CMK (cell line): Measurements from ENCODE around the gene FUT4.
"Not testable (repeated sequence)": the region's sequence is repeated elsewhere in the genome, so short reads cannot be mapped to it uniquely, and the experiment has no call there.

Experiments used
- DNase-seq: peaks from one replicate; pipeline ENCODE4 v3.0.0-alpha.2; 2010; ENCODE audit warnings: low read depth

The FUT4 gene, protein sequence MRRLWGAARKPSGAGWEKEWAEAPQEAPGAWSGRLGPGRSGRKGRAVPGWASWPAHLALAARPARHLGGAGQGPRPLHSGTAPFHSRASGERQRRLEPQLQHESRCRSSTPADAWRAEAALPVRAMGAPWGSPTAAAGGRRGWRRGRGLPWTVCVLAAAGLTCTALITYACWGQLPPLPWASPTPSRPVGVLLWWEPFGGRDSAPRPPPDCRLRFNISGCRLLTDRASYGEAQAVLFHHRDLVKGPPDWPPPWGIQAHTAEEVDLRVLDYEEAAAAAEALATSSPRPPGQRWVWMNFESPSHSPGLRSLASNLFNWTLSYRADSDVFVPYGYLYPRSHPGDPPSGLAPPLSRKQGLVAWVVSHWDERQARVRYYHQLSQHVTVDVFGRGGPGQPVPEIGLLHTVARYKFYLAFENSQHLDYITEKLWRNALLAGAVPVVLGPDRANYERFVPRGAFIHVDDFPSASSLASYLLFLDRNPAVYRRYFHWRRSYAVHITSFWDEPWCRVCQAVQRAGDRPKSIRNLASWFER

DNA sequence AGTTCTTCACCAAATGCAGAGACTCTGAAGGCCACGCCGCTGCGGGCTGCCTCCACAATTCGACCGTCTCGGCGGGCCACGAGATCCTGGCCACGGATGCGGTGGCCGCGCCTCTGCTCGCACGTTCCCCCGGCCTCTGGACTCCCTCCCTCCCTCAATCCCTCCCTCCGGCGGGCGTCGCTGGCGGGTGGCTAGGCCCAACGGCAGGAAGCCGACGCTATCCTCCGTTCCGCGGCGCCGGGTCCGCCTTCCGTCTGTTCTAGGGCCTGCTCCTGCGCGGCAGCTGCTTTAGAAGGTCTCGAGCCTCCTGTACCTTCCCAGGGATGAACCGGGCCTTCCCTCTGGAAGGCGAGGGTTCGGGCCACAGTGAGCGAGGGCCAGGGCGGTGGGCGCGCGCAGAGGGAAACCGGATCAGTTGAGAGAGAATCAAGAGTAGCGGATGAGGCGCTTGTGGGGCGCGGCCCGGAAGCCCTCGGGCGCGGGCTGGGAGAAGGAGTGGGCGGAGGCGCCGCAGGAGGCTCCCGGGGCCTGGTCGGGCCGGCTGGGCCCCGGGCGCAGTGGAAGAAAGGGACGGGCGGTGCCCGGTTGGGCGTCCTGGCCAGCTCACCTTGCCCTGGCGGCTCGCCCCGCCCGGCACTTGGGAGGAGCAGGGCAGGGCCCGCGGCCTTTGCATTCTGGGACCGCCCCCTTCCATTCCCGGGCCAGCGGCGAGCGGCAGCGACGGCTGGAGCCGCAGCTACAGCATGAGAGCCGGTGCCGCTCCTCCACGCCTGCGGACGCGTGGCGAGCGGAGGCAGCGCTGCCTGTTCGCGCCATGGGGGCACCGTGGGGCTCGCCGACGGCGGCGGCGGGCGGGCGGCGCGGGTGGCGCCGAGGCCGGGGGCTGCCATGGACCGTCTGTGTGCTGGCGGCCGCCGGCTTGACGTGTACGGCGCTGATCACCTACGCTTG lies at the start of gene FUT4:
Gene FUT4 (plus strand): TSS at position 227 of the 951 bp plus-strand sequence. CDS start 213 bp downstream, at position 440.
- DNase-seq, result peak; percentile 68

DNA sequence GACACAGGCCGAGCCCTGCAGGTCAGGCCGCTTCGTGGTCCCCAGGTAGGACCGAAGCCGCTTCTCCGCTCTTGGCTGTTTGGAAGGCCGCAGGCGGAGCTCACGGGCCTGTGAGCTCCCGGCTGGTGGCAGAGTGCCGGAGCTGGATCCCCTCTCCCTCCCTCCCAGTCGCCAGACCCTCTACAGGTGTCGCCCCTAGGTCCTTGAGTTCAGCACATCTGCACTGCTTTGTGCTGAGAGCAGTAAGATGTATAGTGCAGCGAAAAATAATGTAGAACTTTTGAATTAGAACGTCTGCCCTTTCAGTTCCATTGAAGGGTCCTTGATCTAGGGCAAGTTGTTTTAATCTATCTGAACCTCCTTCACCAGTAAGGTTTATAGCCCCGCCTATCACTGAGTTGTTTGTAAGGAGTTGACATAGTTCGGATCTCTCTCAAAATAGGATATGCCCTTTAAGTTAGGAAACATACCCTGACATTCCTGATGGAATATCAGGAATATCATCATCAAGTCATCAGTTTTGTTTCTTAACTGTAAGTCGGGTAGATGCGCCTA lies 49.5 kb upstream of the FUT4 start:
- no peak for DNase-seq

DNA sequence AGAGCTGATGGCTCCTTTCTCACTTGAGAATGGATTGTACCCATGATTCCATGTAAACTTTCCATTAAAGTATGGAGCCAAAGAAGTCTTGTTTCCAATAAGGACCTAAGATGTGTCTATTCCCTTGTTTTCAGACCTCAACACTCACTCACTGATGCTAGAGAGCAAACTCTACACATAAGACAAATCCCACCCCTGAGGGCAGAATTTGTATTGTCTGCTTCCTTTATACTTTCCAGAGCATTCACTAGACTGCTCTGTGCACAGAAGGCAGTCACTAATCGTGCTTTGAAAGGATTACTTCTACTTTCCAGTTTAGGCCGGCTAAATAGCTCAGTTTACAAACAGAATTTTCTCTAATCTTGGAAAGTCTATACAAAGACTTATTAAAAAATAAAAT lies 43.5 kb upstream of the FUT4 start:
- no peak for DNase-seq

DNA sequence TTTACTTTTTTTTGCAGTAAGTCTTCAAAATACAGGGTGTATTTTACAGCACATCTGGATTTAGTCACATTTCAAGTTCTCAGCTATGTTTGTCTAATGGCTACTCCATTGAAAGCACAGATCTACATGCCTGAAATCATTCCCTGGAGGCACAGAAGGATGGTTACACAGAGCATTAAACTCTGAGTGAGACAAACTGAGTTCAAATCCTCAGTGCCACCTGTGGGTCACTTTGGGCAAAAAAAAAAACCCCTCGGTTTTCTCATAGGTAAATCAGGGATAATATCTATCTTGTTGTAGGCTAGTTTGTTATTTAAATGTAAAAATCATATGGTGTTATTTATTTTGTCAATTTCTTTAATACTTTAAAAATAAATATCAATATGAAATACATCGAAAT lies 42.2 kb upstream of the FUT4 start:
- DNase-seq, result no peak

DNA sequence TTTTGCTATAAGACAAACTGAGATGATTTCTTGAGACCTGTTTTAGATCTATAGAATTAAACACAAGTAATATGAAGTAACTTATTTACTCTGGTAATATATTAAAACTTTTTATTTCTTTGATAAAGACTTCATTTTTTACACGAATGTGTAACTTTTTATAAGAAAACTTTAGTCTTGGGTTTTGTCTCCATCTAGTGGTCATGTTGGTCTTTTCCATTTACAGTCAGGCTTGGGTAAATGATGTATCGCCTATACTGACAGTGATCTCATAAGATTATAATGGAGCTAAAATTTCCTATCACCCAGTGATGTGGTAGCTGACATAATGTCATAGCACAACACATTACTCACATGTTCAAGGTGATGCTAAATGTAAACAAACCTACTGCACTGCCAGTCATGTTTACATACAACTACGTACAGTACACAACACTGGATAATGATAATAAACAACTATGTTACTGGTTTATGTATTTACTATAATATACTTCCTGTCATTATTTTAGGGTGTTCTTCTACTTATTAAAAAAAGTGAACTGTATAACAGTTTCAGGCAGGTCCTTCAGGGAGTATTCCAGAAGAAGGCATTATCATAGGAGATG lies 38.9 kb upstream of the FUT4 start:
- DNase-seq, result no peak

DNA sequence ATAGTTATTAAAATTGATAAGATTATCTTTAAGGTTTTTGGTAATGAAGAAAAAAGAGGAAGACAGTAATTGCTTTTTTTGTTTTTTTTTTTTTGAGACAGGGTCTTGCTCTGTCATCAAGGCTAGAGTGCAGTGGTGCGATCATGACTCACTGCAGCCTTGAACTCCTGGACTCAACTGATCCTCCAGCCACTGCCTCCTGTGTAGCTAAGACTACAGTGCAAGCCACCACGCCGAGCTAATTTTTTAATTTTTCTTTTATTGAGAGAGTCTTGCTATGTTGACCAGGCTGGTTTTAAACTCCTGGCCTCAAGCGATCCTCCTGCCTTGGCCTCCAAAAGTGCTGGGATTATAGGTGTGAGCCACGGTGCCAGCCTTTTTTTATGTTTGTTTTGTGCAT lies 37.2 kb upstream of the FUT4 start:
- DNase-seq, result not testable (repeated sequence)

DNA sequence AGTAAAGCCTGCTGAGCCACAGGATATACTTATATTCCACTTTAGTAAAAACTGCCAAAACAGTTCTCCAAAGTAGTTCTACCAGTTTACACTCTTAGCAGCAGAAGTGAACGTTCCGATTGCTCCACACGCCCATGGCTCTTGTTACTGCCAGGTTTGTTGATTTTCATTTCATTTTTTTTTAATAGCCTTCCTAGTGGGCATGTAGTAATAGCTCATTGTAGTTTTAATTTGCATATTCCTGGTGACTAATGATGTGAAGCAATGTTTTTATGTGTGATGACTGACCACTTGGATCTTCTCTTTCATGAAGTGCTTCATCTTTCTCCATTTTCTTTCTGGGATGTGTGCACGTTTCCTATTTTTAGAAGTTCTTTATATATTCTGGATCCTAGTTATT lies 36.2 kb upstream of the FUT4 start:
- no peak for DNase-seq

DNA sequence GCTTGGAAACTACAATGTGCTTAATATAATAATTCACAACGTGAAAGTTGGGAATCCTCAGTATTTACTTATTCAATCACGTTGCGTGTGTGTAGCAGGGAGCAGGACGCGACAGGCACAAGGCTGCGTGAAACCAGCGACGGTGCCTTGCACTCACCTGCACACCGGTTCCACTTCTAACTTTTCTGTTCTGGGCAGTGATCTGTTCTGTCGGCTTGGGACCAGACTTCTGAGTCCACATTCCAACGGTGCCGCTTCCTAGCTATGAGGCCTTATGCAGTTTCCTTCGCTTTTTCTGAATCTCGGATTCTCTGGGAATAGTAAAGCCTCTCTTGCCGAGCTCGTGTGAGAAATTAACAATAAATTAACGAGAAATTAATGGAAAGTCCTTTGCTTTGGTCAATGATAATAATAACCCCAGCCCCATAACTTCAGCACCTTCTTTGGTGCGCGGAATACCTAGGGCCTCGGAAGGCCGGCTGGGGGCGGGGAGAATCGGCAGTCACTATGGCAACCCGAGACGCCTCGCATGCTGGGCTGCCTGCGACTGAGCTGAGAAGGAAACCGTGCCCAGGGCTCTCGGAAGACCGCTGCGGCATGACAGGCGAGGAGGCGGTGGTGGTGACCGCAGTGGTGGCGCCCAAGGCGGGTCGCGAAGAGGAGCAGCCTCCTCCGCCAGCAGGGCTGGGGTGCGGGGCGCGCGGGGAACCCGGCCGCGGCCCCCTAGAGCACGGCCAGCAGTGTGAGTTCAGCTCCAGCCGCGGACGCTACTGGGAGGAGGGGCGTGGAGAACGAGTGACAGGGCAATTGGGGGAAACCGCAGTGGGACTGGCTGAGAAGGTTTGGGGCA lies 31.6 kb upstream of the FUT4 start, which contains the start of gene C11orf97:
Gene C11orf97 (plus strand): TSS at position 530 of the 850 bp plus-strand sequence. CDS start 68 bp downstream, at position 598.
- no peak for DNase-seq

DNA sequence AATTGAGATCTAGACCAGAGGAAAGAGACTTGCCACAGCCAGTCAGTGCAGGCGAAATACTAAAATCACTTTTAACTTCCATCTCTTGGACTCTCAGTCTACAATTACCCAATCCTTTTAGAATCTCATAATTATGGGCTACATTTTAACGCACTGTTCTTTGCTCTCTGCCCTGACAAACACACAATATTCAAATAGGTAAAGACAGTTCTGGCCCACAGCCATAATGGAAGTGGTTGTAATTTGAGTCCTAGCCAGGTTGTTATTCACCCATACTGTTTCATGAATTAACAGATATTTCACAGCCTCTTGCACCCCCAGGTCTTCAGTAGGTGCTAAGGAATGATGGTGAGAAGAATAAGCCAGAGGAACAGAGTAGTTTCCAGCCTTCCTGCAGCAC lies 30.6 kb upstream of the FUT4 start:
- DNase-seq, result no peak

DNA sequence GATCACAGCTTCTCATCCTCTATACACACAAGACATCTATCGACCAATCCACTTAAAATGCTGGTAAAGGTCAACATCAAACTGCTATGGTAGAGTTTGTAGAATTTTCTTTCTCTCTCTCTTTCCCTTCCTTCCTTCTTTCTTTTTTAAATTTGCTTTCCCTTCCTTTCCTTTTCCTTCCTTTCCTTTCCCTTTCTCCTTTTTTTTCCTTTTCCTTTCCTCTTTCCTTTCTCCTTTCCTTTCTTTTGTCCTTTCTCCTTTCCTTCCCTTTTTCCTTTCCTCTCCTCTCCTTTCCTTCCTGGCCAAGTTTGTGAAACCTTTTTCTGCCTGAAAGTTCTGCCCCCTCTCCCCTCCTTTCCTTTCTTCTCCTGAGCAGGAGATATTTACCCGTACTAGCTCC lies 28.3 kb upstream of the FUT4 start:
- DNase-seq, result no peak

DNA sequence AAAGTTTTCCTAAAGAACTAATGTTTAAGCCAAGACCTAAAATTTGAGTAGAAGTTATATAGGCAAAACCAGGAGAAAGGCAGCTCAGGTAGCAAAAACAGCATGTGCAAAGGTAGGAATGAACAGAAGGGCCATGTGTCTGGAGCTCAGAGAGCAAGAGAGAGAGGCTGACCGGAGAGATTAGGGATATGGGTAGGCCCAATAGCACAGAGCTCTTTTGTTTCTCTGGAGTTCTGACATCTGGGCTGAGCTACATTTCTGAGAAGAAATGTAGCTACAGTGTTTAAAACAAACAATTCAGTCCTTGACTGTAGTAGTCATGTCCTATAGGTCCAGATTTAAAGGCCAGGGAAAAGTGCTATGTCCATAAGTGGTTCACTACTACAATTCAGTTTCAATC lies 27.0 kb upstream of the FUT4 start:
- DNase-seq, result no peak

DNA sequence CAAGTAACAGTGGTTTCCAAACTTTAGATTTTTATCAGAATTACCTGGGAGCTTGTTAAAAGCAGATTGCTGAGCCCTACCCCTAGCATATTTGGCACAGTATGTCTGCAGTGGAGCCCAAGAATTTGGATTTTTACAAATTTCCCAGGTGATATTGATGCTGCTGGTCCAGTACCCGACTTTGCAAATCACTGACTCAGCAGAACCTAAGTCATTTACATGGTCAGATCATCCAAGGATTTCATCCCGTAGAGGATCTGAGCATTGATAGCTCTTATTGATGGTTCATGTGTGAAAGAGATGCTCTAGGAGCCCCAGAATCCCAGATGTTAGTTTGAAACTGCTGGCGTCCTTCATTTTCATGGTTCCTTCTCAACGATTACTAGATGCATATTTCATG lies 25.4 kb upstream of the FUT4 start:
- DNase-seq, result no peak

DNA sequence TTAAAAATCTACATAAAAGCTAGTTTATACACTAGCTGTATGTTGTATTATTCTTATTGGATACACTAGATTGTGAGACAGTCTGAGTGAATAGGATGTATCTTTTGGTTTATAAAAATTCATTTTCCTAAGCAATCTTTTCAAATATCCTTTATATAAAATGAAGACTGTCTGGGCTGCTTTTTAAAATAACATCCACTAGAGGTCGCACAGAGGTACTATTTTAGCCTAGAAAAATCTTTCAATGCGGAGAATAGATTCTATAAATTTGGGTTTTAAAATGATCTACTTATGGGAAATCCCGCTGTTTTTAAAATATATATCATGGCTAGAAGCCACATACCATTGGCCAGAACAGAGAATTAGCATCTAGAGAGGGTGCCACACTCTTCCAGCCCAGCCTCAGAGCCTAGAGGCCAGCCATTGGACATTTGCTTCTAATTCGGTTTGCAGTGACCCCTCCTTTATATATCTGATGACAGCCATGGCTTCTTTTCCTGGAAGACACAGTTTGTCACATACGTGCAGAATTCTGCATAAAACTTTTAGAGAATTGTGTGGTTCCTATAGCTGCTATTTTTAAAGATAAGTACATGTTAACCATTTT lies 24.1 kb upstream of the FUT4 start:
- DNase-seq, result no peak

DNA sequence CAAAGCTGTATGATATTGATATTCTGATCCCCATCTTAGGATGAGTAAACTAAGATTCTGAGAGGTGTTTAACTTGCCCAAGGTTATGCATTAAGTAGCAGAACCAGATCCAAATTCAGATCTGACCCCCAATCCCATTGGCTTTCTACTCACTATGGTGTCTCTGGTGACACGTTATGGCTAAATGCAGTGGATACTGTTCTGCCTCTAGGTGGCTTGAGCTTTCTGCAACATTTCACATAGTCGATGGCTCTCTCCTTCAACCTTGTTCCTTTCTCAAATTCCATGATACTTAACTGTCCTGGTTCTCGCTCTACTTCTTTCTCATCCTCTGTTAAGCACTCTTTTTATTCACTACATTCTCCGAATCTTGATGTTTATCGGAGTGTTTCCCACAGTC lies 22.0 kb upstream of the FUT4 start:
- no peak for DNase-seq

DNA sequence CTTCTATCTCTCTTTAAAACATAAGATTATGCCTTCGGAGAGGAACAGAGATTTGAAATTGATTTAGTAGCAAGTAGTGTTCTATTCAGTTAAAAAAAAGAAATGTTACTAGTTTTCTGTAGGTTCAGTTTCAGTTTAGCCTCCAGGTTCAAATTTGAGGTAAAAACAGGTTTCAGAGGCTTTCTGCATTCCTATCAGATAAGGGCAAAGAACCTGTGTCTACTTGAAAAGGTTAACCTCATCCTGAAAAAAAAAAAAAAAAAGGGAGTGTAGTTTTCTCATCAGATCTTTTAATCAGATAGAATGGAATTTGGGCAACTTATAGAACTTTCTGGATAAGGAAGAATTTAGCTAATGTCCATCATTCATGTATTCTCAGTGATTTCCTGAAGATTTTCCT lies 19.4 kb upstream of the FUT4 start:
- DNase-seq, result no peak

DNA sequence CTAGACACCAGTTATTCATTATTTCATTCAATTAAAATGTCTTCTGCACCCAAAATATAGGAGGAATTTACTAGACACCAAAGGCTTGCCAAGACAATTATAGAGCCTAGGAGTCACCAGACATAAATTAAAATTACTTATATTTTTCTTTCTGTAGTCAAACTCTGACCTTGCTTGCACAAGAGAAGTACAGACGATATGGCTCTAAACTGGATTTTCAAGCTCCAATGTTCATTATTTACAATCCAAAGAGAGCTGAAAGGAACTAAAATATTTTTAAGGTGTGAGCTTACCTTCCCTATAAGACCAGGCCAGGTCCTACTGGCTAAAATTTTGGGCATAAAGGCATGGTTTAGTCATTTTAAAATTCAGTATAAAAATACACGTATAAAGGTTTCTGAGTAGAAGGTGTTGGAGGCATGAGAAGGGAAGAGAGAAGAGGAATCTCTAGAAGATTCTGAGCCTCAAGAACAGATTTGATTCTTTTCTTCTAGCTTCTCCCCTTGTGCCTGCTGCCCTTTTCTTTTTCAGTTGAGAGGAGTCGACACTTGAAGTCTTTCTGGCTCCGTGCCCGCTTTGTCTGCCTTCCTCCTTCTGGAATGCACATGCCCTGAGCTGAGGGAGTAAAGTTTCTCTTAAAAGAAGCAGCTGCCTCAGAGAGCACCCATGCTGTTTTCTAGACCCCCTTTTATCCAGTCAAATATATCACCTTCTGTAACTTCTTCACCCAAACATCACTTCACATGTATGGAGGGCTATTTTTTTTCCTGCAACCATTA lies 18.0 kb upstream of the FUT4 start:
- DNase-seq, result no peak

DNA sequence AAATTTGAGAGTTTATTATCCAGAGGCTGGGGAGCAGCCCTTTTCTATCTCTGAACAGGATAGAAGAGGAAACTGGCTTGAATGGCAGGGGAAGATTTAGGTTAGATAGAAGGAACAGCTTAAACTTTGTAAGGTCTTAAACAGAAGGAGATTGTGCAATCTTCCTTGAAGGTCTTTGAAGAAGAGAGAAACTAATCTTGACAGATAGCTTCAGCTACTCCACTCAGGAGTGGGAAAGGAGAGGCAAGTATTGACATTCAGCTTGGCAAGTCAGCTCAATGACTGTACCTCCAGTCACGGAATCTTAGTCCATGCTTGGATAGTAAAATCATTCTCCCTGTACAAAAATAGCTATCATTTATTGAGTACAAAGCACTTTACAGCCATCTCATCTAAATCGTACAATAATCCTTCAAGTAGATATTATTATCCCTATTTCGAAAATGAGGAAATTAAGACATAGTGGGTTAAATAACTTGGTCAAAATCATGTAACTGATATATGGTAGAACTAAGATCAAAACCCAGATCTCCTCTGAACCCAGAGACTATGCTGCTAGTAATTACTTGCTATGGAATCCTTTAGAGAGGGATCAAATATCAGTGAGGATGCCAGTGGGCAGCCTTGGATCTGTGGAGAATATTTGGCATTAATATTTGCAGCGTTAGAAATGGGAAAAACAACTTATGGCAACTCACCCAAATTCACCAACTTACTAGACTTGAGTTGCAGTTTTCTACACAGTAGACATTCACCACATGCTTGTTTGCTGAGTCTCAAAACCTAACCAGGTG lies 16.9 kb upstream of the FUT4 start:
- no peak for DNase-seq

DNA sequence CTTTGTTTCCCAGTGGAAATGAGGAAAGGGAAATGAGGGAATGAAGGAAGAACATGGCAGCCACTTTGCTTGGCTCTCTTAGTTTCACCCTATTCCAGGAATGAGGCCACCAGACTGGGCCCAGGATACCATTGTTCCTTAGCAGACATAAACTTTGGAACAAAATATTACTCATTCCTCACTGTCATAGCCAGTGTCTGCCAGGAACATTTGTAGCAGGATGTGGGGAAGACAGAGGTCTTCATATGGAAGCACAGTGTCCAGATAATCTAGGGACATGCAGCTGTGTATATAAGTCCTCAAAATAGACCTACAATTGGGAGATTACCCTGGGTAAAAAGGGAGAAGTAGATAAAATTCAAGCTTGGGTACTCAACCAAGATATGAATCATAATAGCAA lies 15.2 kb upstream of the FUT4 start:
- no peak for DNase-seq

DNA sequence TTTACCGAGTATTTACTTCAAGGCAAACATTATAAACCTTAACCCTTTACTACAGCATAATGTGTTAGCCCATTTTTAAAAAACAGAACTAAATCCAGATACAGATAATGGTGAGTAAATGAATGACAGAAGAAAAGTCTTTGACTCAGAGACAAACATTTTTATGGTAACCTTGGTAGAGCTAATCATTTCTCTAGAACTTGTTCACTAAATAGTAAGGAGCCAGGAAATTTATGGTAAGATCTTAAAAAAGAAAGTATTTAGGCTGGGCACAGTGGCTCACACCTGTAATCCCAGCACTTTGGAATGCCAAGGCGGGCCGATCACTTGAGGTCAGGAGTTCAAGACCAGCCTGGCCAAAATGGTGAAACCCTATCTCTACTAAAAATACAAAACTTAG lies 11.5 kb upstream of the FUT4 start:
- no peak for DNase-seq
